ENCODE results near the gene SPOCK1. TPM values are rescaled to one million over a fixed set of nuclear protein-coding genes. Genes with fewer than 3 reads are reported as not detected.

The SPOCK1 gene
- polyA plus RNA-seq, 2 of the 4 experiments (the other 2 are of a cell fraction): 28.9 to 40.8 TPM

- 62% methylated on average over 4 of the region's 4 CpGs for WGBS (ENCODE audit: missing lambda C conversion rate)
- Histone ChIP-seq H3K9me3 (no peaks in the 10 kb centered on the region), H3K4me2 (no peak overlapping the region), H3K4me3 (no peak overlapping the region), H3K27ac (no peak overlapping the region), H3K4me1 (no peaks in the 10 kb centered on the region)
- TF ChIP-seq ZC3H11A (IDR thresholded peaks at IDR 0.05) (no peak), JUNB (IDR thresholded peaks at IDR 0.05) (no peak), ESRRA (IDR thresholded peaks at IDR 0.05; ENCODE audit: borderline replicate concordance, low read length) (no peak), ZFP36 (IDR thresholded peaks at IDR 0.05; ENCODE audit: borderline replicate concordance, partially characterized antibody) (no peak), HDAC2 (IDR thresholded peaks at IDR 0.05) (no peak), MAX (IDR thresholded peaks at IDR 0.05) (no peak), CBX8 (IDR thresholded peaks at IDR 0.05) (no peak), CTCF (IDR thresholded peaks at IDR 0.05) (no peak), RNF2 (IDR thresholded peaks at IDR 0.05; ENCODE audit: borderline replicate concordance, low read depth) (no peak), BCL3 (IDR thresholded peaks at IDR 0.05) (no peak), HEYL (CRISPR knock-in tag; IDR thresholded peaks at IDR 0.05) (no peak), KDM1A (IDR thresholded peaks at IDR 0.05; ENCODE audit: low read depth) (no peak), USF2 (IDR thresholded peaks at IDR 0.05) (no peak), POLR2A (IDR thresholded peaks at IDR 0.05; ENCODE audit: low read length) (no peak), SREBF2 (IDR thresholded peaks at IDR 0.05) (no peak), E2F6 (IDR thresholded peaks at IDR 0.05; ENCODE audit: borderline replicate concordance, low read depth) (no peak), BHLHE40 (IDR thresholded peaks at IDR 0.05; ENCODE audit: low read depth, low read length) (no peak), CEBPB (IDR thresholded peaks at IDR 0.05) (no peak), TP53 (CRISPR knock-in tag; IDR thresholded peaks at IDR 0.05) (no peak)
- POLR2A ChIA-PET: no interaction called here
- DNase-seq (ENCODE audit: low read depth in 1 of 2, low spot score in 1 of 2): no peak
- no peak for ATAC-seq
- CTCF ChIA-PET: no interaction called here
- FAIRE-seq: no peak
Observed at GRCh38 chr5:137024044-137024443, 475.1 kb downstream of the SPOCK1 start.

GRCh38 chr5:137023371-137023770, 475.8 kb downstream of the SPOCK1 start:
- no peak for ATAC-seq
- no peak overlapping the region for H3K27ac ChIP-seq
- POLR2A ChIA-PET: no interaction called here
- H3K4me1 ChIP-seq: no peaks in the 10 kb centered on the region
- WGBS (ENCODE audit: missing lambda C conversion rate): 65% methylated on average over 5 of the region's 5 CpGs
- no peaks in the 10 kb centered on the region for H3K9me3 ChIP-seq
- no peak for FAIRE-seq
- no peak overlapping the region for H3K4me3 ChIP-seq
- CTCF ChIA-PET: interaction anchor here (1.3 kb wide), 1 partner anchor 41 kb away, joined by 3 read pairs; no protein-coding TSS in a partner anchor
- no peak for DNase-seq (ENCODE audit: low read depth in 1 of 2, low spot score in 1 of 2)
- no peak overlapping the region for H3K4me2 ChIP-seq
- TF ChIP-seq HOXB5 (CRISPR knock-in tag; IDR thresholded peaks at IDR 0.05): no peak
- TF ChIP-seq SREBF2 (IDR thresholded peaks at IDR 0.05): no peak
- no peak for TF ChIP-seq EP300 (IDR thresholded peaks at IDR 0.05)
- TF ChIP-seq ATOH8 (CRISPR knock-in tag; IDR thresholded peaks at IDR 0.05; ENCODE audit: low read depth): no peak
- TF ChIP-seq RFX5 (IDR thresholded peaks at IDR 0.05): no peak
- no peak for TF ChIP-seq HDAC2 (IDR thresholded peaks at IDR 0.05)
- TF ChIP-seq CHD2 (IDR thresholded peaks at IDR 0.05; ENCODE audit: low read length, partially characterized antibody): no peak
- no peak for TF ChIP-seq HOXA7 (CRISPR knock-in tag; IDR thresholded peaks at IDR 0.05)
- no peak for TF ChIP-seq CTCF (IDR thresholded peaks at IDR 0.05)
- TF ChIP-seq POLR2A (IDR thresholded peaks at IDR 0.05; ENCODE audit: low read length): no peak
- TF ChIP-seq REST (IDR thresholded peaks at IDR 0.05): no peak
